Activated CD4-positive, alpha-beta memory T cell treated with anti-CD3 and anti-CD28 coated beads for 36 hours (primary cell): Measurements from ENCODE around the gene GJC1. TPM values are rescaled to one million over a fixed set of nuclear protein-coding genes. Genes with fewer than 3 reads are reported as not detected.

ENCODE experiments used
- CTCF ChIA-PET: fragments of 350-600 bp; sonication (Branson Sonifier 250); formaldehyde crosslinking; loops from one replicate; lab custom pipeline; 2021; ENCODE audit warnings: antibody characterized with exemption, inconsistent platforms; lab: Charles Lee
- POLR2A ChIA-PET: fragments of 350-600 bp; sonication (Branson Sonifier 250); formaldehyde crosslinking; loops from one replicate; lab custom pipeline; 2021; ENCODE audit warnings: antibody characterized with exemption; lab: Charles Lee
- DNase-seq: peaks from one replicate; pipeline ENCODE4 v3.0.0-alpha.2; 2020
- H3K27ac Mint-ChIP-seq: one replicate; pipeline ENCODE4 v1.8.0; 2021; ENCODE audit warnings: mixed read lengths
- H3K27me3 Mint-ChIP-seq: one replicate; pipeline ENCODE4 v1.8.0; 2021; ENCODE audit warnings: mixed read lengths
- H3K36me3 Mint-ChIP-seq: one replicate; pipeline ENCODE4 v1.8.0; 2021; ENCODE audit warnings: mixed read lengths
- H3K4me1 Mint-ChIP-seq: one replicate; pipeline ENCODE4 v1.8.0; 2021; ENCODE audit warnings: low read depth, mixed read lengths
- H3K4me3 Mint-ChIP-seq: one replicate; pipeline ENCODE4 v1.8.0; 2021; ENCODE audit warnings: mild to moderate bottlenecking, mixed read lengths
- H3K9me3 Mint-ChIP-seq: one replicate; pipeline ENCODE4 v1.8.0; 2021; ENCODE audit warnings: mixed read lengths
- intact Hi-C: fragments of 100-400 bp; cut with micrococcal nuclease; formaldehyde crosslinking; loops from one replicate; pipeline ENCODE4 v1.15.1; 2023
- total RNA-seq, 2 experiments: library from RNA; stranded (reverse); gene quantifications; one replicate each; pipeline ENCODE4 v1.2.3, GENCODE V29; 2021

The GJC1 gene
- total RNA-seq, result 1 to 10 TPM; 1.9 to 2.7 TPM

DNA sequence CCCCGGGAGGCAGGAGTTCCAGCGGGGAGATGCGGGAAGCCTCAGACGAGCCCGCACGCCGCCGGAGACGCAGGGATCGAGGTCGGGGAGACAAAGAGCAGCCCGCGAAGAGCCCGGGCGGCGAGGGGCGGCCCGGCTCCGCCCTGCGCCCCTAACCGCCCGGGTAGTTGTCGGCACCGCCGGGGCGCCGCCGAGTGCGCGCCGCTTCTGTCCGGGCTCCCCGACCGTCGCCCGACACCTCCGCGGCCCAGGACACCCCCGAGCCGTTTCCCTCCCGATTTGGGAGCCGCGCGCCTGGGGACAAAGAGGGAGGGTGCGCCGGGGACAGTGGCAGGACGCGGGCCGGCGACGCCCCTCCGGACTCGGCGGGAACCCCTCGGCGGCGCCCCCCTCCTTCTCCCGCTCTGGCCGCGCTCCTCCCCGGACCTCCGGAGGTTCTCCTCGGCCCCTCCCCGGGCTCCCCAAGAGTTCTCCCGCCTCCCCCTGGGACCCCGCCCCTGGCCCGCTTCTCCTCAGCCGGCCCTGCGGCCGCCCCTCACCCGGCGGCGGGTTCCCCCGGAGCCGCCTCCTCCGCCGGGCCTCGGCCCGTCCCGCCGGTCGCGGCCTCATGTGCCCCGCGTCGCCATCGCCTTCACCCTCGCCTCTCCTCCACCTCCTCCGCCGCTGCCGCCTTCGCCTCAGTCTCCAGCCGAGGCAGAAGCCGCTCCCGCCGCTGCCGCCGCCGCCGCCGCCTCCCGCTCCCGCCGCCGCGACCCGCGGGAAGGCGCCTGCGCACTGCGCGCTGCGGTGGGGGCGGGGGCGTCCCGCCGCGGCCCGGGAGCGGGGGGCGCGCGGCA lies at the start of gene GJC1:
Gene GJC1, minus strand, starts transcription at position 765 of the 836 bp plus-strand sequence. CDS start 24,470 bp downstream, outside the sequence.
- Mint-ChIP-seq H3K9me3 (no peaks in the 10 kb centered on the region), H3K4me1 (peaks cover 12% of the 10 kb centered on the region), H3K27me3 (peaks cover 46% of the 10 kb centered on the region), H3K36me3 (no peaks in the 10 kb centered on the region), H3K4me3 (peak within 1 kb of the TSS; percentile 68), H3K27ac (no peak within 1 kb of the TSS)
- peak; percentile 20 for DNase-seq
- intact Hi-C loops, result loop anchor here (1.0 kb wide), 1 partner anchor 54 kb away; no protein-coding TSS in a partner anchor
- ChIA-PET CTCF (interaction anchor here (1.0 to 2.5 kb wide), 5 partner anchors 19 to 54 kb away, joined by 3 to 10 read pairs (median 4); no protein-coding TSS in a partner anchor), POLR2A (no interaction called here)

GRCh38 chr17:44879376-44879775 lies 49.3 kb upstream of the GJC1 start:
- intact Hi-C loops, result no loop called here
- ChIA-PET POLR2A (no interaction called here), CTCF (interaction anchor here (1.0 to 3.9 kb wide), 12 partner anchors 12 to 220 kb away, joined by 3 to 40 read pairs (median 6); partner anchors contain the start of gene EFTUD2)
- H3K4me3 Mint-ChIP-seq, result no peak overlapping the region
- no peaks in the 10 kb centered on the region for H3K9me3 Mint-ChIP-seq
- H3K27ac Mint-ChIP-seq, result no peak overlapping the region
- H3K27me3 Mint-ChIP-seq, result no peaks in the 10 kb centered on the region
- no peak for DNase-seq
- no peaks in the 10 kb centered on the region for H3K4me1 Mint-ChIP-seq
- peaks cover 43% of the 10 kb centered on the region for H3K36me3 Mint-ChIP-seq

- POLR2A ChIA-PET, result no interaction called here
- H3K4me3 Mint-ChIP-seq, result no peak overlapping the region
- H3K36me3 Mint-ChIP-seq, result peaks cover 42% of the 10 kb centered on the region
- intact Hi-C loops, result no loop called here
- H3K27me3 Mint-ChIP-seq, result no peaks in the 10 kb centered on the region
- CTCF ChIA-PET, result interaction anchor here (0.7 to 3.9 kb wide), 17 partner anchors 12 to 345 kb away, joined by 3 to 40 read pairs (median 4); partner anchors contain the start of gene EFTUD2
- no peaks in the 10 kb centered on the region for H3K4me1 Mint-ChIP-seq
- no peaks in the 10 kb centered on the region for H3K9me3 Mint-ChIP-seq
- DNase-seq, result peak; percentile 24
- H3K27ac Mint-ChIP-seq, result no peak overlapping the region
Measured at GRCh38 chr17:44878627-44879221, 48.6 kb upstream of the GJC1 start.

DNA sequence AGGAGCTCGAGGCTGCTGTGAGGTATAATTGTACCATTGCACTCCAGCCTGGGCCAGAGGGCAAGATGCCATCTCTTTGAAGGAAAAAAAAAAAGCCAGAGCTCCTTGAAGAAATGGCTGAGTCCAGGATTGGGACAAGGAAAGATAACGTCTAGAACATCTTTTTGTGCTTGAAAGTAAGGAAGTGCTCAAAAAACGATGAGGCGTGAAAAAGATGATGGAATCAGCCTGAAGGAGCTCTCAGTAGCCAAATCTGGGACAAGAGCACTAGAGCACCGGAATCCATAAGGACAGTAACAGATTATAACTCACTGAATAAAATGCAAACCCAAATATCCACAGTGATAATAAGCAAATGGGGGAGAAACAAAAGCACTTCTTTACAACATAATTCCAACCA lies 47.0 kb upstream of the GJC1 start:
- no peak for DNase-seq
- Mint-ChIP-seq H3K27ac (no peak overlapping the region), H3K4me3 (no peak overlapping the region), H3K27me3 (no peaks in the 10 kb centered on the region), H3K4me1 (no peaks in the 10 kb centered on the region), H3K36me3 (peaks cover 36% of the 10 kb centered on the region), H3K9me3 (no peaks in the 10 kb centered on the region)
- intact Hi-C loops, result no loop called here
- ChIA-PET POLR2A (no interaction called here), CTCF (interaction anchor here (0.6 to 3.9 kb wide), 3 partner anchors 10 to 99 kb away, joined by 4 to 40 read pairs (median 40); no protein-coding TSS in a partner anchor)

- Mint-ChIP-seq H3K4me1 (no peaks in the 10 kb centered on the region), H3K27ac (no peak overlapping the region), H3K27me3 (no peaks in the 10 kb centered on the region), H3K9me3 (no peaks in the 10 kb centered on the region), H3K4me3 (no peak overlapping the region), H3K36me3 (peaks cover 40% of the 10 kb centered on the region)
- ChIA-PET POLR2A (interaction anchor here (0.6 kb wide), 1 partner anchor 376 kb away, joined by 3 read pairs; no protein-coding TSS in a partner anchor), CTCF (no interaction called here)
- no peak for DNase-seq
- intact Hi-C loops, result no loop called here
Measured at GRCh38 chr17:44875761-44876160, 45.7 kb upstream of the GJC1 start.

- Mint-ChIP-seq H3K36me3 (peaks cover 40% of the 10 kb centered on the region), H3K4me1 (no peaks in the 10 kb centered on the region), H3K9me3 (no peaks in the 10 kb centered on the region), H3K4me3 (no peak overlapping the region), H3K27me3 (no peaks in the 10 kb centered on the region), H3K27ac (no peak overlapping the region)
- ChIA-PET POLR2A (no interaction called here), CTCF (no interaction called here)
- DNase-seq, result no peak
- intact Hi-C loops, result no loop called here
Measured at GRCh38 chr17:44872131-44872768, 42.2 kb upstream of the GJC1 start.

DNA sequence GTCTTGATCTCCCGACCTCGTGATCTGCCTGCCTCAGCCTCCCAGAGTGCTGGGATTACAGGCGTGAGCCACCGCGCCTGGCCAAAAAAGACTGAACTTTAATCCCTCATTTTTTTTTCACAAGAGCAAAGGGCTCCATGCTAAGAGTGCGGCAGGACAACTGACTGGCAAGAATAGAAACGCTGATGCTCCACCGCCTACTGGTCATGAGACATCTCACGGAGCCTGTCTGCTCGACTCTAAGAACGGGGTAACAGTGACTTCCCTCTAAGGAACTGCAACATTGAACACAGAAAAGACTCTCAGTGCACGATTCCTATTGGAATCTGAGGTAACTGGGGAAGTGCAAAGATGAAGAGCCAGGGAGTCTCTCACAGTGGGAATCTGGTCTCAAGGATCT lies 41.5 kb upstream of the GJC1 start:
- ChIA-PET CTCF (no interaction called here), POLR2A (no interaction called here)
- DNase-seq, result no peak
- intact Hi-C loops, result no loop called here
- peaks cover 40% of the 10 kb centered on the region for H3K36me3 Mint-ChIP-seq
- H3K4me1 Mint-ChIP-seq, result no peaks in the 10 kb centered on the region
- no peaks in the 10 kb centered on the region for H3K27me3 Mint-ChIP-seq
- no peaks in the 10 kb centered on the region for H3K9me3 Mint-ChIP-seq
- no peak overlapping the region for H3K27ac Mint-ChIP-seq
- H3K4me3 Mint-ChIP-seq, result no peak overlapping the region

GRCh38 chr17:44867841-44868240 lies 37.8 kb upstream of the GJC1 start:
- Mint-ChIP-seq H3K9me3 (no peaks in the 10 kb centered on the region), H3K27me3 (no peaks in the 10 kb centered on the region), H3K4me1 (no peaks in the 10 kb centered on the region), H3K4me3 (no peak overlapping the region), H3K36me3 (peaks cover 48% of the 10 kb centered on the region), H3K27ac (no peak overlapping the region)
- intact Hi-C loops, result loop anchor here (10.0 kb wide), 1 partner anchor 333 kb away; no protein-coding TSS in a partner anchor
- DNase-seq, result no peak
- ChIA-PET CTCF (interaction anchor here (0.6 to 8.4 kb wide), 6 partner anchors 11 to 1106 kb away, joined by 3 to 125 read pairs (median 22); no protein-coding TSS in a partner anchor), POLR2A (interaction anchor here (0.7 kb wide), 1 partner anchor 522 kb away, joined by 4 read pairs; no protein-coding TSS in a partner anchor)

DNA sequence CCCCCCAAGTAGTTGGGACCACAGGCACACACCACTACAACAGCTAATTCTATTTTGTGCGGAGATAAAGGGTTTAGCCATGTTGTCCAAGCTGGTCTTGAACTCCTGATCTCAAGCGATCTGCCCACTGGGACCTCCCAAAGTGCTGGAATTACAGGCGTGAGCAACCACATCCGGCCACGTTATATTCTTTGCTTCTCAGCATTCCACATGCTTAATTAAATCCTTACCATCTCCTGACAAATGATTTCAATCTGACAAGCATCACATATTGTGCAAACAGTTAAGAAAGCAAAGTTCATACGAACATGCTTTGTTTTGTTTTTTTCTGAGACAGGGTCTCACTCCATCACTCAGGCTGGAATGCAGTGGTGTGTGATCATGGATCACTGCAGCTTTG lies 35.8 kb upstream of the GJC1 start:
- H3K27me3 Mint-ChIP-seq, result no peaks in the 10 kb centered on the region
- no peak overlapping the region for H3K27ac Mint-ChIP-seq
- H3K4me1 Mint-ChIP-seq, result no peaks in the 10 kb centered on the region
- intact Hi-C loops, result loop anchor here (1.0 to 10.0 kb wide), 3 partner anchors 87 to 331 kb away; no protein-coding TSS in a partner anchor
- POLR2A ChIA-PET, result interaction anchor here (1.1 kb wide), 1 partner anchor 91 kb away, joined by 3 read pairs; no protein-coding TSS in a partner anchor
- no peak for DNase-seq
- no peaks in the 10 kb centered on the region for H3K9me3 Mint-ChIP-seq
- H3K4me3 Mint-ChIP-seq, result no peak overlapping the region
- CTCF ChIA-PET, result interaction anchor here (0.5 to 8.4 kb wide), 11 partner anchors 12 to 334 kb away, joined by 3 to 125 read pairs (median 4); no protein-coding TSS in a partner anchor
- H3K36me3 Mint-ChIP-seq, result peaks cover 43% of the 10 kb centered on the region

DNA sequence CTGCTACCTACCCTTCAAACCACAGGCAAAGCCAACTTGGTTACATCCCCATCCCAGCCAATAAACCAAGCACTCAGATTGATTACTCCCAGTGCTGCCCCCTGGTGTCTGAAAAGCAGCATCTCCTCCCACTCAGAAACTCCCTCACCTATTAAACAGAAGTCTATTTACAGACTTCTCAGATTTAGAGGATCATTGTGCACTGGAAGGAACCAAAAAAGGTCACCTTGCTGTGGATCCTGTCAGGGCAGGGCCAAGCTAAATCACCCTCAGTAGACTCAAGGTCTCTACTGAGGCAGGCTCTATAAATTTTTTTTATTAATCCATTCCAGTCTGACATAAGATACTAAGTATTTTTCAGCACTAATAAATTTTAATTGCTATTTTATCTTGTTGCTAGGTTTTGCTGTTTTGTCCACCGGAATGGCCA lies 35.2 kb upstream of the GJC1 start:
- H3K27ac Mint-ChIP-seq, result no peak overlapping the region
- no peak overlapping the region for H3K4me3 Mint-ChIP-seq
- H3K4me1 Mint-ChIP-seq, result no peaks in the 10 kb centered on the region
- ChIA-PET POLR2A (interaction anchor here (1.1 kb wide), 1 partner anchor 90 kb away, joined by 3 read pairs; no protein-coding TSS in a partner anchor), CTCF (interaction anchor here (0.7 to 8.4 kb wide), 14 partner anchors 10 to 333 kb away, joined by 3 to 125 read pairs (median 4); partner anchors contain the start of genes EFTUD2 and HIGD1B)
- H3K36me3 Mint-ChIP-seq, result peaks cover 45% of the 10 kb centered on the region
- intact Hi-C loops, result loop anchor here (1.0 to 10.0 kb wide), 3 partner anchors 86 to 330 kb away; no protein-coding TSS in a partner anchor
- H3K27me3 Mint-ChIP-seq, result no peaks in the 10 kb centered on the region
- peak; percentile 69 for DNase-seq
- H3K9me3 Mint-ChIP-seq, result no peaks in the 10 kb centered on the region

DNA sequence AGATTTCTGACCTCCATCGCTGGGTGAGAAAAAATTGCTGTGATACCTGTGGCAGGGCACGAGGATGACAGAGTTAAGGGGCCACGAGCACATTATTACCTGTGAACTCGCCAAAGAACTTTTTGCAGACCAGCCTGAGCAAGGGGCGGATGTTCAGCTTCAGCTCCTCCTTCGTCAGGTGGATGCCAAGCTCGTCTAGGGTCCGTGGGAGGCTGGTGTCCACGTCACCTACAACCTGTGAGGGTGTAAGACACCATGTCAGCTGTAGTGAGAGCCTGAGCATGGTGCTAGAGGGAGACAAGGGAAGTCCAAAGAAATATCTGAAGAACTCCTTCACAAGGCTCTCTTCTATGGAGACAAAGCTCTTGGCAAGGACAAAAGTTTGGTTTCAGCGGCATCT lies 34.7 kb upstream of the GJC1 start:
- ChIA-PET CTCF (interaction anchor here (0.7 to 8.4 kb wide), 14 partner anchors 9 to 333 kb away, joined by 3 to 125 read pairs (median 4); partner anchors contain the start of genes EFTUD2 and HIGD1B), POLR2A (no interaction called here)
- Mint-ChIP-seq H3K9me3 (no peaks in the 10 kb centered on the region), H3K4me3 (no peak overlapping the region), H3K27me3 (no peaks in the 10 kb centered on the region), H3K27ac (no peak overlapping the region), H3K36me3 (peaks cover 44% of the 10 kb centered on the region), H3K4me1 (no peaks in the 10 kb centered on the region)
- intact Hi-C loops, result loop anchor here (1.0 to 10.0 kb wide), 3 partner anchors 86 to 330 kb away; no protein-coding TSS in a partner anchor
- no peak for DNase-seq
